HTERT RPE-1 (cell line): ENCODE data around the gene DCBLD1.
"Not testable (repeated sequence)": the region's sequence is repeated elsewhere in the genome, so short reads cannot be mapped to it uniquely, and the experiment has no call there.

Experiments
- in situ Hi-C: fragments of 300-500 bp; cut with MboI; formaldehyde crosslinking; loops from 4 replicates; pipeline ENCODE4 v1.14.3; 2020; ENCODE audit warnings: low sequenced_read_pairs

The DCBLD1 gene

DNA sequence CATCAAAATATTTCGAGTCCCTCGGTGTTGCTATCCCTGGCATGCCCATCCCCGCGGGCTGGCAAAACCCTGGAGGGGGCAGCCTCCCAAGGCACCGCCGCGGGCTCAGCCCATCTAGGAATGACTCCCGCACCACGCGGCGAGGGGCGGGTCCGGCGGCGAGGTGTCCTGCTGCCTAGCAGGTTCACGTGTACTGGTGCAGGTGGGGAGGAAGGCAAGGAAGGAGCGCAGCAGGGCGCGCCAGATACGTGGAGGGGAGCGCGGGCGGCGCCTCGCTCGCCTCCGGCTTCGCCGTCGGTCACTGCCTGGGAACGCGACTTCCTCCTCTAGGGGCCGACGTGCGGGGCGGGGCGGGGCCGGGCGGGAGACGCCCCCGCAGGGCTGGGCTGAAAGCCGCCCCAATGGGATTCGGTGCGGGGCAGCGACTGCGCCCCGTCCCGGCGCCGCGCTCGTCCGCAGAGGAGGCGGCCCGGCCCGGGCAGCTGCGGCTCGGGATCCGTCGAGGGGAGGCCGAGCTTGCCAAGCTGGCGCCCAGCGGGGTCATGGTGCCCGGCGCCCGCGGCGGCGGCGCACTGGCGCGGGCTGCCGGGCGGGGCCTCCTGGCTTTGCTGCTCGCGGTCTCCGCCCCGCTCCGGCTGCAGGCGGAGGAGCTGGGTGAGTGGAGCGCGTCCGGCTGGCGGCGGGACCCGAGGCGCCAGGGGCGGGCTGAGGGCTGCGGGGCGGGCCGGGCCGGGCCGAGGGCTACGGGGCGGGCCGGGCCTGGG lies at the start of gene DCBLD1:
Gene DCBLD1 (plus strand): TSS at position 435 of the 764 bp plus-strand sequence. CDS start 108 bp downstream, at position 543.
- in situ Hi-C loops: no loop called here

DNA sequence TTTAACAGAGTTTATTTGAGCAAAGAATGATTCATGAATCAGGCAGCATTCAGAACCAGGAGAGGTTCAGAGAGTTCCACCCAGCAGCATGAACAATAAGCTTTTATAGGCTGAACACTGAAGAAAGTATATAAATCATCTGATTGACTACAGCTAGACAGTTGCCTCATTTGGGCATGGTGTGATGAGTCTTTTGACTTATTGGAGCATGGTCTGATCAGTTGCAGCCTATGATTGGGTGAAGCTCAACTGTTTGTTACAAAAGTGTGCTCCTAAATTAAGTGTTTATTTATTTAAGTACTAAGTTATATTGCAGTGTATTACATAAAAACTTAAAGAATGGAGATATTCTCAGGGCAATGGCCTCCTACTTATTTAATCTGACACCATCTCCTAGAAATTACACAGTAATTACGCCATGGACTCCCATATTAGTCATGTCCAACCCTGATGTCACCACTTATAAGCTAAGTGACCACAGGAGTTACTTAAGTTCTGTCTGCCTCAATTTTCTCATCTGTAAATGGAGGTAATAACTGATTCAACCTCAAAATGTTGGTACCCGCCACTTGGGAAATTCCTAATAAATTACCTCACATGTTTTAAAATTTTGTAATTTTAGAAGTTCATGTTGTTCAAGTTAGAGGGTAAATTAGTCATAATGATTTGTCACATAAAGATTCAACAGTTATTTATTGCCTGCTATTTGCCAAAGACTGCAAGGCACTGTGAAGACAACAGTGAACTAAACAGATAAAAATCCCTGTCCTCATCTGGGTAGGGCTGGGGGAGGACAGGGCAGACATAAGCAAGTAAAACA lies 41.6 kb upstream of the DCBLD1 start:
- in situ Hi-C loops: no loop called here

GRCh38 chr6:117441824-117442264 lies 40.6 kb upstream of the DCBLD1 start:
- in situ Hi-C loops: no loop called here

GRCh38 chr6:117442313-117442712 lies 40.2 kb upstream of the DCBLD1 start:
- in situ Hi-C loops: not testable (repeated sequence)

DNA sequence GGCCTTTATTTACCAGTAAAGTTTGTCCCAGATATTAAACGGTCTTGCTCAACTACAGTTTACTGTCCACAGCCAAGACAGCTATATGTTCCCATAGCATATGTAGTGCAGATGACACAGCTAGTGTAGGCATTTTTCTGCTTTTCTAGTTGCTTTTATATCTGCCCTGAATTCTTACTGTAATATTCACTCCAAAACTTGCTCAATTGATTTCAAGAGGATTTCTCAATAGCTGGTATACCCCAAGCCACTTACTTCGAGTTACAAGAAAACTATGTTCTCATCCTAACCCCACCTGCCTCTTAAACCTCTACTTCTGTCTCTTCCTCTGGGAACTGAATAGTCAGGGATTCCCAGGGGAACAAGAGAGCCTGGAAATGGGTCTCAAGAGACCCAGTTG lies 37.9 kb upstream of the DCBLD1 start:
- in situ Hi-C loops: no loop called here

- in situ Hi-C loops: no loop called here
Measured at GRCh38 chr6:117446861-117447260, 35.6 kb upstream of the DCBLD1 start.

DNA sequence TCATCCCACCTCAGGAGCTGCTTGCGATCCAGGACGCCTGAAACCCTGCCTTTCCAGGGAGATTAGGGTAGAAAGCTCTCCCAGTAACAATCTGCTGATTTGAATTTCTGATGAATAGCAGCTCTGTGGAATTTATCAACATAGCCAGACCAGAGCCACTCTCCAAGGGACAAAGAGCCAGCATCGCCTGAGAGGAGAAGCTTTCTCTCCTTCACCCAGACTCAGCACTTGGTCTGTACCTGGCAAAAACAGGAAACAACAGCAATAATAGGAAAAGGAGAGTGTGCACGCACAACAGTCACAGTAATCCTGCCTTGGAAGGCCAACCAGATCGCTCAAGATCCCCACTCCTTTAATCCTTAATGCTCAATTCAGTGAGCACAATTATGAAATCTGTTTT lies 34.5 kb upstream of the DCBLD1 start:
- in situ Hi-C loops: no loop called here

GRCh38 chr6:117448732-117449485 lies 33.6 kb upstream of the DCBLD1 start:
- in situ Hi-C loops: no loop called here

DNA sequence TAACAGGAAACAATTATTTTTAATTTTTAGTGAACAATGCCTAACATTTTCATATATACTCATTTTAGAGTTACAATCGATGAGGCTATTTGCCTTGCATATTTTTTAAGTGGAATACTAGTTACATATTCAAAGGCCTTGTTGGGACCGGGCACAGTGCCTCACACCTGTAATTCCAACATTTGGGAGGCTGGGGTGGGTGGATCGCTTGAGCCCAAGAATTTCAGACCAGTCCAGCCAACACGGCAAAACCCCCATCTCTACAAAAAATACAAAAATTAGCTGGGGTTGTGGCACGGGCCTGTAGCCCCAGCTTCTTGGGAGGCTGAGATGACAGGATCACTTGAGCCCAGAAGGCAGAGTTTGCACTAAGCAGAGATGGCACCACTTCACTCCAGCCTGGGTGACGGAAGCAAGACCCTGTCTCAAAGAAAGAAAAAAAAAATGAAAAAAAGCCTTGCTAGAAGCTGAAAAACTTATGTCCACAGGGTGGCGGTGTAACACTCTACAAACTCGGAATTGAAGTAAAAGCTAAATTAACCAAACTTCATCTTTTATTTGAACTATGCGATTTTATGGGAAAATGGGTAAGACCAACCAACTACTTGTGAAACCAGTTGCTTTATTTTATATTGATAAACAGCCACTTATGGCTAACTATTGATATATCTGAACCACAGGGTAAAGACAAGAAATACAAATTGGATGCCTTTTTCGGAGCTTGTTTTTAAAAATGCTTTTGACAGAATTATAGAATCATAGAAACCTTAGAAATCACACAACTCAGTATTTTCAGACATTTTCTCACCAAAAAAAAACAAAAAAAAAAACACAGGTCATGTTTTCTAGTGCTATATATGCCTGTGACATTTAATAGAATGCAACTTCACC lies 32.7 kb upstream of the DCBLD1 start:
- in situ Hi-C loops: no loop called here

DNA sequence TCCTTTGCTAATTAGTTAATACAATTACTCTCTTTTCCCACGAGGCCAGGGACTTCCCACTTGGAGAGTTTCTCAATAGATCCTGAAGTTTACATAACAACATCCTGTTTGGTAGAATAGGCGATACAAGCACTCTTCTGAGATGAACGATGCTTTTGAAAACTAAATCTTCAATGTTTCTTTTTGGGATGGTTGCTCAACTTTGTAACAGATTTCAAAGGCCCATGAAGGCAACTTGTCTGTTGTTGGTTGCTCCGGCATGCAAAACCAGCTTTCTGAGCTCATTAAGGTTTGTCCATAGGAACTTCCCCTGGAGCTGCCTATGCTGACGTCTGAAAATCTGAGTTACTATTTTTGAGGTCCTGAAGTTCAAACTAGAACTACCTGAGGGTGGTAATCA lies 30.8 kb upstream of the DCBLD1 start:
- in situ Hi-C loops: no loop called here

DNA sequence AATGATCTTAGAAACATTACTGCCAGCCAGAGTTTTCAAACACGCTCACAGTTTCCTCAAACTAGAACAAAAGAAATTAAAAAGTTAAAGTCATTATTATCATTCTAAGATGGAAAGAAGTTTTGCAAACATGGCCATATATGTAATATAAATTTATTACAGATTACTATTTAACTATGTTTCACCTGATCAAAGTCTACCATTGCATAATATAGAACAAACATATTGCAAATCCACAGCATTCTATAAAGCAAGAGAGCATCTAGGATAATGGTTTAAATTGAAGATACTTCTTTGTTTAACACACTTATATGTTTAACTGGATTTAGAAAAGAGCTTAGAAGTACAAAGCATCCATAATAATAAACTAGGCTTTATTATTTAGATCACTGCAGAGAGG lies 26.2 kb upstream of the DCBLD1 start:
- in situ Hi-C loops: no loop called here

DNA sequence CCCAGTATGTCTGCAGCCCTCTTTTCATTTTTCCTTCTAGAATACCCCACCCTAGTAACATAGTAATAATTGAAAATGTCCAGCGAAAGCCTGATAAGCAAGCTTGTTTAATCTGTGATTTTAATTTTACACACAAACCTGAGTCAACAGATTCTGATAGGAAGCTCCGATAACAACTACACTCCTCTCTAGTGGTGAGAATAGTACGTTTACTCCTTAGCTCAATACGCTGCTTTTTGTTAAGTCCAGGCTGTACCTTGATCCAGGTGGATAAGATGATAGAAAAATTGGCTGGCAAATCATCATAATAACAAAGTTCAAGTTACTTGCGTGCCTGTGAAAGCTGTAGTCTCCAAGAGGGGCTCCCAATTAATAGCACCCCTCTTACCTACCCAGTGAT lies 25.5 kb upstream of the DCBLD1 start:
- in situ Hi-C loops: no loop called here

- in situ Hi-C loops: no loop called here
Measured at GRCh38 chr6:117459204-117459944, 23.1 kb upstream of the DCBLD1 start.

GRCh38 chr6:117463762-117464665 lies 18.5 kb upstream of the DCBLD1 start:
- in situ Hi-C loops: no loop called here

- in situ Hi-C loops: no loop called here
Measured at GRCh38 chr6:117464700-117465099, 17.8 kb upstream of the DCBLD1 start.

DNA sequence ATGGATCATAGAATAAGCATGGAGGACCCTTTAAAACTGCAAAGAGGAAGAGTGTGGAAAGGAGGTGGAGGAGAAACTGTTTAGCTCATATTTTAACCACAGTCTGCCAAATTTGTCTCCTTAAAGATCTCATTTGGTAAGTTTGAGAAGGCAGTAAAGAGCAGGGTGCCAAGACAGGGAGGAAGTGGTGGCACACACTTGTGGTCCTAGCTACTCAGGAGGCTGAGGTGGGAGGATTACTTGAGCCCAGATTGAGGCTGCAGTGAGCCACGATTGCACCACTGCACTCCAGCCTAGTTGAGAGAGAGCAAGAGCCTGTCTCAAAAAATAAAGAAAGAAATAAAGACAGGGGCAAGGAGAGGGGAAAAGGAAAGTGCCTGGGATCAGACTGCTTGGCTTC lies 16.8 kb upstream of the DCBLD1 start:
- in situ Hi-C loops: no loop called here

DNA sequence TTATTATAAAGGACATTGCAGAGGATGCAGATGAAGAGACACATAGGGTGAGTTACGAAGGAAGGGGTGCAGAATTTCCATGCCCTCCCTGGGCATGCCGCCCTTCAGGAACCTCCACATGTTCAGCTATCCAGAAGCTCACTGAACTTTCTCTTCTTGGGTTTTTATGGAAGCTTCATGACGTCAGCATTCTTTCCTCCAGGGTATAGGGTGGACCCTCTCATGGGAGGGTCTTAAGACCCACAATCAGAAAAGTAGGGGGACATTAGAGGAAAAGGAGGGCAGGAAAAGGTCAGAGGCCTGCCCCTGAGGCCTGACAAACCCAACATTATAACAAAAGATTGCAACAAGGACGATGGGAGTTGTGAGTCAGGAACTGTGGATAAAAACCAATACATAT lies 14.6 kb upstream of the DCBLD1 start:
- in situ Hi-C loops: no loop called here

DNA sequence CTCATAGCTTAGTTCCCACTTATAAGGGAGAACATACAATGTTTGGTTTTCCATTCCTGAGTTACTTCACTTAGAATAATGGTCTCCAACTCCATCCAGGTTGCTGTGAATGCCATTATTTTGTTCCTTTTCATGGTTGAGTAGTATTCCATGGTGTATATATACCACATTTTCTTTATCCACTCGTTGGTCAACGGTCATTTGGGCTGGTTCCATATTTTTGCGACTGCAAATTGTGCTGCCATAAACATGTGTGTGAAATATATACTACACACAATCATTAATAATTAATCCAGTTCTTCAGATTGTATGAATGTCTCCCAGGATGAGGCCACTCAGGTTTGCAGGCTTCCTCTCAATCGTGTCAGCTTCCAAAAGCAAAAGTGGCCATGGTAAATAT lies 13.9 kb upstream of the DCBLD1 start:
- in situ Hi-C loops: not testable (repeated sequence)

- in situ Hi-C loops: no loop called here
Measured at GRCh38 chr6:117469356-117469755, 13.1 kb upstream of the DCBLD1 start.
